Right lobe of liver (tissue), 4 donors: Measurements from ENCODE around the gene VSTM2L.

Source experiments
- CTCF ChIP-seq, 4 donors: fragments of 200-600 bp in 3 of 4; fragments of 450-650 bp in 1 of 4; IDR thresholded peaks; one replicate each; pipeline versions ENCODE4 v1.5.1 to v1.8.0; 2016 to 2022; ENCODE audit warnings: antibody characterized with exemption in 4 of 4, mild to moderate bottlenecking in 2 of 4
- POLR2A ChIP-seq: fragments of 450-650 bp; IDR thresholded peaks from one replicate; pipeline ENCODE4 v1.6.1; 2017; ENCODE audit warnings: antibody characterized with exemption, mild to moderate bottlenecking
- donor health status: DM: no; HTN: no; CAD: no.
- donor health status: DM: no; HTN: no; CAD: no.
- donor health status: DM: no; HTN: yes; CAD: no.

GRCh38 chr20:37922016-37922415 is 19.1 kb downstream of the VSTM2L start:
- no peak for TF ChIP-seq POLR2A
- TF ChIP-seq CTCF (IDR thresholded peaks at IDR 0.05): no peak
